GM18505 (cell line): ENCODE measurements around the gene THOP1.

ENCODE experiments used
- ATAC-seq: cut with Tn5 transposase; IDR thresholded peaks from one replicate; pipeline ENCODE4 v1.9.1; 2021; ENCODE audit not compliant: unreplicated experiment
- POLR2A ChIP-seq: IDR thresholded peaks from 4 replicates; pipeline ENCODE4 v1.6.1; 2011; ENCODE audit warnings: borderline replicate concordance; ENCODE audit not compliant: insufficient read depth, insufficient read length; ENCODE audit errors: extremely low read depth

Gene THOP1

DNA sequence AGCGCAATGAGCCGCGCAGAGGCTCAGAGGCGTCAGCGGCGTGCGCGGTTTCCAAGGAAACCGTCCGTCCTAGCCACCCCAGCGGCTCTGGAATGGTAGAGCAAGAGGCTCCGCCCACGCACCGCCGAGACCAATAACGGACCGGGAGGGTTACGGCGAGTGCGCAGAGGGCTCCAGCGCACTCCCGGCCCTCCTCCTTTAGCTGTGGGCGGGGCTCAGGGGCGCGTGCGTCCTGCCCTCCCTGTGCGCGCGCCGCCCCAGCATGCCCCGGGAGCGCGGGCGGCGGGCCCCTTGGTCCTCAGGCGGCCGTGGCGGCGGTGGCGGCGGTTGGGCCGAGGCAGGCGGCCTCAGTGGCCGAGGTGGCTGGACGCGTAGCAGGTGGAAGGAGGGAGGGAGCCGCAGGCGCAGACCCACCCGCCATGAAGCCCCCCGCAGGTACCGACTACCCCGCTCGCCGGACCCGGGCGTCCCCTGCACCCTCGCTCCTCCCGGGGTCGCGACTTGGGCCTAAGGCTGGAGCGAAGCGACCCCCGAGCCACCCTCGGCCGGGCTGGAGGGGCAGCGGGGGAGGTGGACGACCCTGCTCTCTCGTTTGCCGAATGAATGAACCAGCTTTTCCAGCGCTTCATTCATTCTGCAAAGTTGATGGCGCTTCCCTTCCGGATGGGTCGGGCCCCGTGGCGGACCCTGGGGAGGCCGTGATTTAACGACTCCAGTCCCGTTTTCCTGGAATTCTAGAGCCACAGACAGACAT lies at the start of gene THOP1:
TSS of gene THOP1 (plus strand) at position 260 of the 754 bp plus-strand sequence. CDS start at position 420, 160 bp downstream.
- ATAC-seq, result peak; percentile 49

DNA sequence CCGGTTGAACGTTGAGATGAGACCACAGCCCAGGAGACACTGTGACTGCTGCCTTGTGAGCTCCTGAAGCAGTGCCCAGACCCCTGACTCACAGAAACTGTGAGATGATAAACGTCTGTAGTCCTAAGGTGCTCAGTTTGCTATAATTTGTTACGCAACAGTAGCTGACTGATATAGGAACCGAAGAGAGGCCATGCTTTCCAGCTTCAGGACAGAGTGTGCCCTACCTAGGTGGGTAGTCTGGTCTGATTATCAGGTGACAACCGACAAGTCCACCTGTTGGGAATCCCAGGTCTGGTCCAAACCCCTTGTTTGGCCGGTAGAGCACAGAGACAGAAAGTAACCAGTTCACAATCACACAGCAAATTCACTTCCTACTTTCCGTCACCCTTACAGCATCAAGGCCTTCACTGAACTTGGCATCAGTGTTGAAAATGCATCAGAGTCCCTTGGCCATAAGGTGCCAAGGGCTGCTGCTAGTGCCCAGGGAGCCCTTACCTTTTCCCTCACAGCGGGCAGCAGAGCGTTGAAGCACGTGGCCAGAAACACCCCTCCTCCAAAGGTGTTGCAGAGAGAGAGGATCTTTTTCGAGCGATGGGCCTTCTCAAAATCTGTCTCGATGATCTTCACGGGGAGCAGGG lies 48.6 kb upstream of the THOP1 start:
- TF ChIP-seq POLR2A, result no peak
- no peak for ATAC-seq

More for the DNA sequence above, at the start of gene THOP1:
- peak; percentile 91 for TF ChIP-seq POLR2A

DNA sequence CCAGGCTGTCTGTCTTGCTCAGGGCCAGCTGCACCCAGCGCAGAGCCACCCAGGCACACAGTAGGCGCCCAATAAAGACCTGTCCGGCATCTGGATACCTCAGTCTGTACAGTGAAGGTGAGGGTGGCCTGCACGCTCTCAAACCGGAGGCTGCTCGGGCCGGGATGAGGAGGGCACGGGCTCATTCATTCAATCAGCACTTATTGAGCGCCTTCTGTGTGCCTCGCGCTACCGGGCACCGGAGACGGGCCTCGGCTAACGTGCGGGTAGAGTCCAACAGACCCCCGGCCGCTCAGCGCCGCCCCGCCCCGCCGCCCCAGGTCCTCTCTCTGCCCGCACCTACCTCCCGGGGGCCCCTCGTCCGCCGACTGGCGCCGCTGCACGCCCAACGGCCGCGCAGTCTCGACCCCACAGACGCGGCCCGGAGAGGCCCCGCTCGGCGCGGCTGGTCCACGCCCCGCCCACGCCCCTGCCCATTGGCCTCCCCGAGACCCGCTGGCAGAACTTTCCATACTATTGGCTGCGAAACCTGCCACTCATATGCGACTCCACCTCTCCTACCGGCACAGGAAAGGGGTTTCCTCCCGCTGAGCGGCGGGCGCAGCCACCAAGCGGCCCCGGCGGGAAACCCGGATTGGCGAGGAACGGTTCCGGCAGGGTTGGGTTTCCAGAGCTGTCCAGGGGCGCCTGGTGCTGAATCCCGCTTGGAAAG lies 45.5 kb upstream of the THOP1 start, which contains the start of gene SLC39A3:
TSS of gene SLC39A3 (minus strand) at position 416 of the 712 bp plus-strand sequence. CDS start 2,760 bp downstream, outside the sequence.
- ATAC-seq, result peak; percentile 91

DNA sequence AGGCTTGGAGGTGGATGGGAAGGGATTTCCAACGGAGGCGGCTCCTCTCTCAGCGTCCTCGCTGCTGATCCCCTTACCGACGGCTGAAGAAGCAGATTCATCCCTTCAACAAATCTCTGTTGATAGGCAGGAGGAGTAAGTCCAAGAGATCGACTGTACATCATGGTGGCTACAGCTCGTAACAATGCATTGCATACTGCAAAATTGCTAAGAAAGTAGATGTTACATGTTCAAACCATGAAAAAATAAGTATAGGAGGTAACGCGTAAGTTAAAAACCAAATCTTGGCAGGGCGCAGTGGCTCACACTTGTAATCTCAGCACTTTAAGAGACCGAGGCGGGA lies 45.0 kb upstream of the THOP1 start:
- no peak for ATAC-seq
- no peak for TF ChIP-seq POLR2A

More for the DNA sequence above, 45.5 kb upstream of the THOP1 start, which contains the start of gene SLC39A3:
- peak; percentile 60 for TF ChIP-seq POLR2A

DNA sequence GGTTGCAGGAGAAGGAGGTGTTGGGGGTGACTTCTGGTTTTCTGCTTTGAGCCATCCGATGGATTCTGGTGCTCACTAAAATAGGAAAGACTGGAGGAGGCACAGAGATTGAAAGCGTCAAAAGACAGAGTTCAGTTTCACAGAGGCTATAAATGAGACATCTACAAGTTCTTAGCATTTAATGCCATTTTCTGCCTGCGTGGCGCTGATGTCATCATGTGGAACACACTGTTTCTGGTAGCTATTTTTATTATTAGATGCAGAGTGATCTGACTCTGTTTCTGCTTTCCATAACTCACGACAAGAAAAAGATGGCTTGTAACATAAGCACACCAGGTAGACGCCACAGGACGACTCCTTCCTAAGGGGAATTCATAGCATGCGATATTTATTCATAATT lies 42.2 kb upstream of the THOP1 start:
- ATAC-seq, result no peak
- TF ChIP-seq POLR2A, result no peak

DNA sequence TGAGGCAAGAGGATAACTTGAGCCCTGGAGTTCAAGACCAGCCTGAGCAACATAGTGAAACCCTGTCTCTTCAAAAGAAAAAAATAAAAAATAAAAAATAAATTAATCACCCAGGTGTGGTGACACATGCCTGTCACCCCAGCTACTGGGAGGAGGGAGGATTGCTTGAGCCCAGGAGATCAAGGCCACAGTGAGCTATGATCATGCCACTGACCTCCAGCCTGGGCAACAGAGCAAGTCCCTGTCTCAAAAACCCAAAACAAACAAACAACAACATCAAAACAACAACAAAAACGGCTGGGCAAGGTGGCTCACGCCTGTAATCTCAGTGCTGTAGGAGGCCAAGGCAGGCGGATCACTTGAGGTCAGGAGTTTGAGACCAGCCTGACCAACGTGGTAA lies 41.2 kb upstream of the THOP1 start:
- TF ChIP-seq POLR2A, result no peak
- no peak for ATAC-seq

DNA sequence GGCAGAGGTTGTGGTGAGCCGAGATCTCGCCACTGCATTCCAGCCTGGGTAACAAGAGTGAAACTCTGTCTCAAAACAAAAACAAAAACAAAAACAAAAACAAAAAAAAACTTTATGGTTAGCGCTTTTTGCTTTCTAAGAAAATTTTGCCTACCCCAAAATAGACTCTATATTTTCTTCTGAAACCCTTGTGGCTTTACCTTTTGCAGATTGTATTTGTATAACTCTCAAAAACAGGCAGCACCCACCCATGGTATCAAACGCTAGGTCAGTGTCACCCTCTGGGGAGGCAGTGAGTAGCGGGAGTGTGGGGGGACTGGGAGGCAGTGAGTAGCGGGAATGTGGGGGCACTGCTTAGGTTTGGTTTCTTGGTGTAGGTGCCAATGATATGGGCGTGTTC lies 38.0 kb upstream of the THOP1 start:
- ATAC-seq, result no peak
- no peak for TF ChIP-seq POLR2A

DNA sequence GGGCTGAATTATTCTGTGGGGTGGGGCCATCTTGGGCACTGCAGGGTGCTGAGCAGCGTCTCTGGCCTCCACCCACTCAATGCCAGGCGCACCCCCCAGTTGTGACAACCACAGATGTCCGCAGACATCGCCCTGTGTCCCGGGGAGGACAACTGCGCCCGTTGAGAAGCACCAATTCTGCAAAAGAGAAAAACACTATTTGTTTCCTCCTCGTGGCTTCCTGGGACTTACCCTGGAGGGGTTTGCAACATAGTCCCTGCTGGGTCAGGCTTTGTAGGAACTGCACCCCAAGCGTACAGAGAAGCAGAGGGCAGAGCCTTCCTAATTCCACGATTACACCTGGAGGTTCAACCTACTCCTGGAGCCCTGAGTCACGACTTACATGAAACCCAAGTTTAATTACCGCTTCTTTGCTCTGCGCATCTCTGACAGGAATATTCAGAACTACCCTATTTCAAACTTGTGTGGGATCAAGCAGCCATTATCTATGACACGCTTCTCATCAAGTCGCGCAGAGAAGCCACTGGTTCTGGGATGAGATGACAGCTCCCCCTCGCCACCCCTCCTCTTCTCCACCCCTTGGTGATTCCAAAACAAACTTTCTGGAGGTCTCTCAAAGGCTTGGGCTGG lies 34.4 kb upstream of the THOP1 start:
- no peak for TF ChIP-seq POLR2A
- ATAC-seq, result no peak

DNA sequence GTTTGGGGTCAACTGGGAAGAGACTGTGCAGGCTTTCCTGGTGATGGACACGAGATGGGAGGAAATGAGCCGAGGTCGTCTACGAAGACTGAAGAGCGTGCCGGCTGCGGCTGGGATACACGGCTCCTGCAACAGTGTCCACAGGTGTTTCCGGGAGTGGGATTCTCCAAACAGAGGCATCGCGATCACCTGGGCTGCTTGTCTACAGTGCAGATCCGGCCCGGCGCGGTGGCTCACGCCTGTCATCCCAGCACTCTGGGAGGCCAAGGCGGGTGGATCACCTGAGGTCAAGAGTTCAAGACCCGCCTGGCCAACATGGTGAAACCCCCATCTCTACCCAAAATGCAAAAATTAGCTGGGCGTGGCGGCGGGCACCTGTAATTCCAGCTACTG lies 33.9 kb upstream of the THOP1 start:
- ATAC-seq, result no peak

DNA sequence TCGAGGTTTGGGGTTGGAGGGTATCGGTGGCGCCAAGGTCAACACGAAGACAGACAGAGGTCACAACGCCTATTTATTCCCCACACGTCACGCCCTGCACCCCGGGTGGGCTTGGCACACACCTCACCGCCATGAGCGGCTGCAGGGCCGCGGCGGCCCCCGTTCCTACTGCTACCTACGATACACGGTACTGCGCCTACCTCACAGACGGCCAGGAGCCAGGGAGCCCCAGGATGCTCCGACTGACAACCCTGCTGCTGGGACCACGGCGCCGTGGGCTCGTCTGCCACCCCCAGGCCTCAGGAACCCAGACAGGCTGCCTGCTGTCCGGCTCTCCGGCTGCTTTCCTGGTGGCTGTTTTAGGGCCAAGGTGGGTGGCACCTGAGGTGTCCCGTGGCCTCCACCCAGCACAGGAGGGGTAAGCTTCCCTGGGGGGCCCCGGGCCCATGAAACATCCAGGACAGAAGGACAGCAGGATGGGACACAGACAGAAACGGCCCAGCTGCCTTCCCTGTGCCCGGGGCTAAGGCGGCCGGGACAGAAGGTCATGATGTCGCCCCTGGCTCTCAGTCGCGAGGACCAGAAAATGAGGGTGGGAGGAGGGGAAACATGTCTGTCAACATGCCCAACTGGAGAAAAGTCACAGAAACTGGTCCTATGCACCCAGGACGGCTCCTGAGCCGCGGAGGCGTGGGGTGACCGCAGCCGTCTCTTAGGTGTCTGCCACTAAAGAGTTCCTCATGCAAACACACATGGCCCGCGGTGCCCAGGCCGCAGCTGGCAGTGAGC lies 30.4 kb upstream of the THOP1 start:
- no peak for ATAC-seq
- no peak for TF ChIP-seq POLR2A

More for the DNA sequence above, 33.9 kb upstream of the THOP1 start:
- TF ChIP-seq POLR2A, result no peak

DNA sequence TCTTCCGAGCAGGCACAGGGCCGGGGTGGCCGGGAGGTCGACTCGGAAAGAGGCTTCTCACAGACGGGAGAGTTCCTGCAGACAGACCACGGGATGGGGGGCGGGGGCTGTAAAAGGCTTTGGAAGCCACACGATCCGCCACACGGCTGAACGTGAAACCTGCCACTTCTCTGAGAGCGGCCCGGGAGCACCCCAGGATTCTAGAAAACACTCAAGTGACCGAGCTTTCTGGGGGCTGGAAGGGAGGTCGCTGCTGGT lies 29.9 kb upstream of the THOP1 start:
- TF ChIP-seq POLR2A, result no peak
- ATAC-seq, result no peak

DNA sequence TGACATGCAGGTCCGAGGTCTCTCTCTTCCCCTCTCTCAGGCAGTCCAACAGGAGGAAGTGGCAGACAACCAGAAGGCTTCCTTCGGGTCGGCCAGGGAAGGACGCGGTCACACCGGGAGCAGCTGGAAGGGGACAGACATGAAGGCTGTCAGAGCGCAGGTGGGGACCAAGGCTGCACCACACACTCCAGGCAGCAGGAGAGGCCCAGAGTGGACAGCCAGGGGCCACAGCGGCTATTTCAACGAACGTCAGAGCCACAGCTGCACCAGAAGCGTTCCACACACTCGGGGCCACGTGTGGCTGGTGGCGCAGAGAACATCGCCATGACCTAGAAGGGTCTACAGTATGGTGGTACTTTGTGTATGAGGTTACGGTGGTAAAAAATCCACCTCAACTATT lies 29.5 kb upstream of the THOP1 start:
- no peak for TF ChIP-seq POLR2A
- no peak for ATAC-seq

DNA sequence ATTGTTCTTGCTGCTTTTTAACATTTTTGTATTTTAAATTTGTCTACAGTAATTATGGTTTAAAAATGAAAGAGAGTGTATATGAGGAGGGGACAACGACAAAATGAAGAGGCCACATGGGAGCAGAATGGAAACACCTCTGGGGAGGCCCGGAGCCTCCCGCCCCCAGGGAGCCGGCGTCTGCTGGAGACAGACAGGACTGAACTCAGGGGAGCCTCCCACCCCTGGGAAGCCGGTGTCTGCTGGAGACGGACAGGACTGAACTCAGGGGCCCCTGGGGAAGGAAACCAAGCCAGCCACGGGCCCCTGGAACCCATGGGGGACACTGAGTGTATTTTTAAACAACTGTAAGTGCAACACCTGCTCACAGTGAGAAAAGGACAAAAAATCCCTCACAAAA lies 28.8 kb upstream of the THOP1 start:
- TF ChIP-seq POLR2A, result no peak
- ATAC-seq, result no peak
